NCI-H2081 treated with DMSO at 0.1 percent for 48 hours (cell line): ENCODE measurements around the gene CCDC180.
"Not testable (repeated sequence)": the region's sequence is repeated elsewhere in the genome, so short reads cannot be mapped to it uniquely, and the experiment has no call there.

Experiments used
- DNase-seq: peaks from one replicate; lab custom pipeline; 2025; lab: John Stamatoyannopoulos, UW

Gene CCDC180

GRCh38 chr9:97307500-97308163 is at the start of gene CCDC180:
CCDC180 (plus strand) TSS chr9:97307659; CDS start chr9:97308064, 405 bp downstream.
- DNase-seq, result no peak

GRCh38 chr9:97259834-97260514 is 47.5 kb upstream of the CCDC180 start:
- DNase-seq, result not testable (repeated sequence)

- DNase-seq, result no peak
These were observed 36.2 kb upstream of the CCDC180 start for GRCh38 chr9:97271292-97271691.

GRCh38 chr9:97272072-97272471 is 35.4 kb upstream of the CCDC180 start:
- no peak for DNase-seq

GRCh38 chr9:97276310-97276852 is 31.1 kb upstream of the CCDC180 start:
- DNase-seq, result no peak

- no peak for DNase-seq
These were observed 29.5 kb upstream of the CCDC180 start for GRCh38 chr9:97277953-97278352.

GRCh38 chr9:97280755-97281330 is 26.6 kb upstream of the CCDC180 start:
- DNase-seq, result no peak

- no peak for DNase-seq
These were observed 23.7 kb upstream of the CCDC180 start for GRCh38 chr9:97283768-97284167.

GRCh38 chr9:97284798-97285197 is 22.7 kb upstream of the CCDC180 start:
- DNase-seq, result no peak

- no peak for DNase-seq
These were observed 15.3 kb upstream of the CCDC180 start for GRCh38 chr9:97292200-97292599.

GRCh38 chr9:97293207-97293721 is 14.2 kb upstream of the CCDC180 start:
- DNase-seq, result no peak

GRCh38 chr9:97293818-97294217 is 13.6 kb upstream of the CCDC180 start:
- no peak for DNase-seq

- DNase-seq, result no peak
These were observed 9.6 kb upstream of the CCDC180 start for GRCh38 chr9:97297889-97298288.

- DNase-seq, result no peak
These were observed 7.5 kb upstream of the CCDC180 start for GRCh38 chr9:97299809-97300414.

GRCh38 chr9:97300586-97300985 is 6.9 kb upstream of the CCDC180 start:
- no peak for DNase-seq

- DNase-seq, result no peak
These were observed 5.5 kb upstream of the CCDC180 start for GRCh38 chr9:97301974-97302373.

- no peak for DNase-seq
These were observed 2.9 kb upstream of the CCDC180 start for GRCh38 chr9:97304586-97304985.

GRCh38 chr9:97305501-97306298 is 1.8 kb upstream of the CCDC180 start:
- no peak for DNase-seq

GRCh38 chr9:97307091-97307490 is 368 bp upstream of the CCDC180 start:
- DNase-seq, result no peak

- DNase-seq, result no peak
These were observed 1.8 kb downstream of the CCDC180 start for GRCh38 chr9:97309260-97309659.

GRCh38 chr9:97310023-97310422 is 2.6 kb downstream of the CCDC180 start:
- DNase-seq, result no peak

GRCh38 chr9:97310896-97311295 is 3.4 kb downstream of the CCDC180 start:
- DNase-seq, result no peak
